Pancreas (tissue), 10 donors: Measurements from ENCODE around the gene ZAP70. TPM values are rescaled to one million over a fixed set of nuclear protein-coding genes. Genes with fewer than 3 reads are reported as not detected.

Source experiments
- ATAC-seq, 4 donors: fragments of 200-7000 bp; cut with Tn5 transposase; one replicate each; pipeline versions ENCODE4 v1.8.0 to v1.9.1; 2020; ENCODE audit warnings: mild to moderate bottlenecking in 4 of 4, moderate library complexity in 4 of 4
- DNase-seq, 6 donors: peaks; one replicate each; pipeline ENCODE4 v3.0.0-alpha.2; 2020
- FAIRE-seq: peaks from 2 replicates; lab custom pipeline; 2012; peaks lifted over from hg19 to GRCh38; lab: Jason Lieb, UNC
- H3K27ac ChIP-seq, 4 donors: fragments of 200-600 bp; sonication (generic); 1 replicate in 3 of 4; 2 replicates in 1 of 4; pipeline versions ENCODE4 v1.5.0 to v1.8.0; 2020
- H3K27me3 ChIP-seq, 4 donors: fragments of 200-600 bp; one replicate each; pipeline ENCODE4 v1.8.0; 2021
- H3K36me3 ChIP-seq, 3 donors: fragments of 200-600 bp; sonication (generic) in 1 of 3; one replicate each; pipeline versions ENCODE4 v1.5.0 to v1.8.0; 2020 to 2021
- H3K4me1 ChIP-seq, 3 donors: fragments of 200-600 bp; one replicate each; pipeline ENCODE4 v1.8.0; 2021
- H3K4me3 ChIP-seq, 4 donors: fragments of 200-600 bp; sonication (generic) in 2 of 4; one replicate each; pipeline versions ENCODE4 v1.5.0 to v1.8.0; 2020 to 2021
- H3K9me3 ChIP-seq, 4 donors: fragments of 200-600 bp; one replicate each; pipeline ENCODE4 v1.8.0; 2021
- CTCF ChIP-seq, 4 donors: fragments of 200-600 bp; sonication (generic) in 3 of 4; IDR thresholded peaks; one replicate each; pipeline versions ENCODE4 v1.5.0 to v1.8.0; 2021; ENCODE audit warnings: antibody characterized with exemption in 4 of 4
- WGBS, 2 donors: extraction: QIAGEN DNeasy Blood & Tissue Kit; methylation state at CpG; one replicate each; pipeline ENCODE4 v1.1.7; 2013; 5-methylcytosine and 5-hydroxymethylcytosine counted together
- intact Hi-C, 3 donors: fragments of 100-400 bp; cut with DNase I; formaldehyde crosslinking; loops; one replicate each; pipeline versions ENCODE4 v1.11.1 to v1.14.2; 2022
- polyA plus RNA-seq, 2 donors: library from polyadenylated mRNA; stranded (reverse); fragments of 200-250 nt; gene quantifications; one replicate each; pipeline ENCODE4 v1.2.3, GENCODE V29; 2013
- total RNA-seq, 6 donors: library from RNA; stranded (reverse); fragmentation: NEBNext Ultra II Directional in 4 of 6; extraction: Animal tissue kit (Norgen Biotek cat#: 25700) in 4 of 6; gene quantifications; one replicate each; pipeline versions ENCODE4 v1.2.1 to v1.2.4, GENCODE V29; 2021 to 2023
- donor health status: healthy with polysubstance abuse.
- donor health status: DM: no; HTN: no; CAD: no; lungs with moderate emphysema.
- donor health status: DM: no; HTN: no; CAD: no.
- donor health status: control.
- donor health status: control.
- donor health status: Bipolar disorder and iron deficiency.
- donor health status: DM: yes; HTN: yes; CAD: no.
- donor health status: DM: no; HTN: no; CAD: no.
- donor health status: DM: no; HTN: no; CAD: no.
- donor health status: DM: yes; HTN: yes; CAD: no.

The ZAP70 gene
- total and polyA plus RNA-seq, 8 donors = 0.42 to 2.6 (median 1.3) TPM

DNA sequence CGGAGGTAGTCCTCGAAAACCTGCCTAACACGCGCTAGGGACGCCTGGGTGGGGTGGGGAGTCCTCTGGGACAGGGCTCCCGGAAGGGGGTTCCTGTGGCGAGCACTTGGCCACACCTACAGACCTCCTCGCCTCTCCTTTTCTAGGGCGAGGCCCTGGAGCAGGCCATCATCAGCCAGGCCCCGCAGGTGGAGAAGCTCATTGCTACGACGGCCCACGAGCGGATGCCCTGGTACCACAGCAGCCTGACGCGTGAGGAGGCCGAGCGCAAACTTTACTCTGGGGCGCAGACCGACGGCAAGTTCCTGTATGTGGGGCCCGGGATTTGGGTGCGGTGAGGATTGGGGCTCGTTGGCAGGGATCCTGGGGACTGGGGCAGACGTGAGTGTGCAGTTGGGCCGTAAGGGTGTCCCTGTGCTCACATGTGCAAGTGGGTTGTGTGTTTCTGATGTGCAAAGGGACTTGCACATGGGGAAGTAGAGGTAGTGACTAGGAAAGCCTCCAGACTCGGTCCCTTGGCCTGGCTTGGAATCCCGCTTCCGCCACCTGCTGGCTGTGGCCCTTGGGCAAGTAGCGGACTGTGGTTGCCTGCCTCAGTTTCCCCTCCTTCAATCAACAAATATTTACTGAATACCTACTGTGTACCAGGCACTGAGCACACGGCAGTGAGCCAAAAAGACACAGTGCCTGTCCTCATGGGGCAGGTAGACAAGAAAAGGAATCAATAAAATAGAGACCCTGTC is 11.7 kb downstream of the ZAP70 start:
- no peak for TF ChIP-seq CTCF (IDR thresholded peaks at IDR 0.05)
- Histone ChIP-seq H3K9me3 (no peaks in the 10 kb centered on the region), H3K27me3 (no peaks in the 10 kb centered on the region), H3K36me3 (no peaks in the 10 kb centered on the region), H3K27ac (no peak overlapping the region), H3K4me3 (no peak overlapping the region), H3K4me1 (no peaks in the 10 kb centered on the region)
- no peak for FAIRE-seq
- 85 to 91% methylated on average over 31 of the region's 31 CpGs for WGBS, 2 donors
- no peak for ATAC-seq
- intact Hi-C loops = no loop called here
- DNase-seq = peak in 1 of 6 donors; percentile 38

GRCh38 chr2:97726261-97727064 is 13.1 kb downstream of the ZAP70 start:
- H3K27ac ChIP-seq = no peak overlapping the region
- intact Hi-C loops = no loop called here
- H3K27me3 ChIP-seq = no peaks in the 10 kb centered on the region
- no peaks in the 10 kb centered on the region for H3K36me3 ChIP-seq
- no peak for ATAC-seq
- no peak for FAIRE-seq
- no peak overlapping the region for H3K4me3 ChIP-seq
- no peaks in the 10 kb centered on the region for H3K9me3 ChIP-seq
- 45 to 67% methylated on average over 4 of the region's 4 CpGs for WGBS, 2 donors
- H3K4me1 ChIP-seq = no peaks in the 10 kb centered on the region
- TF ChIP-seq CTCF (IDR thresholded peaks at IDR 0.05) = no peak
- DNase-seq = no peak

- Histone ChIP-seq H3K27ac (no peak overlapping the region), H3K27me3 (no peaks in the 10 kb centered on the region), H3K9me3 (no peaks in the 10 kb centered on the region), H3K4me1 (no peaks in the 10 kb centered on the region), H3K36me3 (no peaks in the 10 kb centered on the region), H3K4me3 (no peak overlapping the region)
- ATAC-seq (no peak), DNase-seq (no peak), FAIRE-seq (no peak)
- WGBS, 2 donors = 83 to 89% methylated on average over 7 of the region's 7 CpGs
- no peak for TF ChIP-seq CTCF (IDR thresholded peaks at IDR 0.05)
- intact Hi-C loops = no loop called here
Measured at GRCh38 chr2:97727296-97727695, 13.9 kb downstream of the ZAP70 start.

GRCh38 chr2:97728091-97728731 is 14.8 kb downstream of the ZAP70 start:
- DNase-seq (no peak), FAIRE-seq (no peak), ATAC-seq (no peak)
- H3K9me3 ChIP-seq = no peaks in the 10 kb centered on the region
- WGBS, 2 donors = 69 to 72% methylated on average over 12 of the region's 12 CpGs
- no peak overlapping the region for H3K27ac ChIP-seq
- H3K36me3 ChIP-seq = no peaks in the 10 kb centered on the region
- intact Hi-C loops = no loop called here
- TF ChIP-seq CTCF (IDR thresholded peaks at IDR 0.05) = no peak
- no peaks in the 10 kb centered on the region for H3K27me3 ChIP-seq
- H3K4me1 ChIP-seq = no peaks in the 10 kb centered on the region
- H3K4me3 ChIP-seq = no peak overlapping the region
